Left hindlimb (tissue), 1 donor: ENCODE data around the gene ACYP2.
"Not testable (repeated sequence)": the region's sequence is repeated elsewhere in the genome, so short reads cannot be mapped to it uniquely, and the experiment has no call there.

Experiments
- DNase-seq: peaks from one replicate; pipeline ENCODE4 v3.0.0-alpha.2; 2018

The ACYP2 gene

GRCh38 chr2:54279385-54279784 lies 164.0 kb downstream of the ACYP2 start:
- DNase-seq, result no peak

GRCh38 chr2:54284826-54285225 lies 169.4 kb downstream of the ACYP2 start:
- no peak for DNase-seq

- no peak for DNase-seq
These were observed 170.0 kb downstream of the ACYP2 start for GRCh38 chr2:54285451-54285850.

GRCh38 chr2:54287532-54287931 lies 172.1 kb downstream of the ACYP2 start:
- peak; percentile 38 for DNase-seq

GRCh38 chr2:54289917-54290316 lies 174.5 kb downstream of the ACYP2 start:
- no peak for DNase-seq

GRCh38 chr2:54290356-54291025 lies 175.1 kb downstream of the ACYP2 start:
- DNase-seq, result peak; percentile 42

GRCh38 chr2:54294665-54295064 lies 179.2 kb downstream of the ACYP2 start:
- not testable (repeated sequence) for DNase-seq

- no peak for DNase-seq
These were observed 180.5 kb downstream of the ACYP2 start for GRCh38 chr2:54295911-54296310.

- no peak for DNase-seq
These were observed 183.1 kb downstream of the ACYP2 start for GRCh38 chr2:54298514-54298913.

GRCh38 chr2:54303631-54304030 lies 188.2 kb downstream of the ACYP2 start:
- DNase-seq, result no peak

GRCh38 chr2:54306556-54306955 lies 191.1 kb downstream of the ACYP2 start:
- no peak for DNase-seq

- no peak for DNase-seq
These were observed 192.8 kb downstream of the ACYP2 start for GRCh38 chr2:54308186-54308585.

GRCh38 chr2:54308782-54309181 lies 193.4 kb downstream of the ACYP2 start:
- no peak for DNase-seq

- no peak for DNase-seq
These were observed 194.9 kb downstream of the ACYP2 start for GRCh38 chr2:54310311-54310710.

- no peak for DNase-seq
These were observed 195.5 kb downstream of the ACYP2 start for GRCh38 chr2:54310961-54311360.

GRCh38 chr2:54313147-54313546 lies 197.7 kb downstream of the ACYP2 start:
- DNase-seq, result no peak

GRCh38 chr2:54317973-54318372 lies 202.6 kb downstream of the ACYP2 start:
- DNase-seq, result no peak

GRCh38 chr2:54318821-54319220 lies 203.4 kb downstream of the ACYP2 start:
- no peak for DNase-seq

- no peak for DNase-seq
These were observed 205.6 kb downstream of the ACYP2 start for GRCh38 chr2:54321047-54321446.

- not testable (repeated sequence) for DNase-seq
These were observed 209.1 kb downstream of the ACYP2 start for GRCh38 chr2:54324517-54324916.

- DNase-seq, result no peak
These were observed 209.7 kb downstream of the ACYP2 start for GRCh38 chr2:54325148-54325547.

- no peak for DNase-seq
These were observed 214.2 kb downstream of the ACYP2 start for GRCh38 chr2:54329482-54330161.

- peak; percentile 97 for DNase-seq
These were observed 214.9 kb downstream of the ACYP2 start for GRCh38 chr2:54330162-54330925.
